ENCODE results near the gene RNF167.

The RNF167 gene

GRCh38 chr17:4938069-4938491 is 2.0 kb upstream of the RNF167 start:
- H3K4me1 ChIP-seq (ENCODE audit: control insufficient read depth in 5 of 5, insufficient read depth in 5 of 5, low read length in 5 of 5) = peaks cover 11 to 47% (median 39%) of the 10 kb centered on the region in 5 donors
- H3K36me3 ChIP-seq (ENCODE audit: control insufficient read depth in 5 of 5, insufficient read depth in 5 of 5, low read length in 5 of 5) = peaks cover 0 to 43% (median 39%) of the 10 kb centered on the region in 5 donors
- peak overlapping the region in 2 of 5 donors; percentile 89 to 91 for H3K9ac ChIP-seq (ENCODE audit: low read length in 5 of 5)
- no peaks in the 10 kb centered on the region for H3K27me3 ChIP-seq (ENCODE audit: control insufficient read depth in 5 of 5, insufficient read depth in 4 of 5, low read length in 5 of 5)
- H3K4me3 ChIP-seq (ENCODE audit: low read depth in 1 of 5, low read length in 5 of 5) = no peak overlapping the region
- no peak overlapping the region for H3K27ac ChIP-seq (ENCODE audit: low read depth, low read length)
- no peaks in the 10 kb centered on the region for H3K9me3 ChIP-seq (ENCODE audit: control insufficient read depth in 5 of 5, low read length in 5 of 5)

- H3K36me3 ChIP-seq (ENCODE audit: control insufficient read depth in 5 of 5, insufficient read depth in 5 of 5, low read length in 5 of 5) = peaks cover 0 to 50% (median 46%) of the 10 kb centered on the region in 5 donors
- peak overlapping the region; percentile 93 for H3K27ac ChIP-seq (ENCODE audit: low read depth, low read length)
- H3K4me1 ChIP-seq (ENCODE audit: control insufficient read depth in 5 of 5, insufficient read depth in 5 of 5, low read length in 5 of 5) = peaks cover 11 to 52% (median 38%) of the 10 kb centered on the region in 5 donors
- H3K4me3 ChIP-seq (ENCODE audit: low read depth in 1 of 5, low read length in 5 of 5) = peak overlapping the region; percentile 89 to 91 (median 90)
- H3K9ac ChIP-seq (ENCODE audit: low read length in 5 of 5) = peak overlapping the region; percentile 73 to 98 (median 89)
- no peaks in the 10 kb centered on the region for H3K9me3 ChIP-seq (ENCODE audit: control insufficient read depth in 5 of 5, low read length in 5 of 5)
- no peaks in the 10 kb centered on the region for H3K27me3 ChIP-seq (ENCODE audit: control insufficient read depth in 5 of 5, insufficient read depth in 4 of 5, low read length in 5 of 5)
Observed at GRCh38 chr17:4938688-4939545, 1.2 kb upstream of the RNF167 start.

GRCh38 chr17:4939546-4939795 is 597 bp upstream of the RNF167 start:
- Histone ChIP-seq H3K27me3 (ENCODE audit: control insufficient read depth in 5 of 5, insufficient read depth in 4 of 5, low read length in 5 of 5) (no peaks in the 10 kb centered on the region), H3K36me3 (ENCODE audit: control insufficient read depth in 5 of 5, insufficient read depth in 5 of 5, low read length in 5 of 5) (peaks cover 0 to 55% (median 51%) of the 10 kb centered on the region in 5 donors), H3K9me3 (ENCODE audit: control insufficient read depth in 5 of 5, low read length in 5 of 5) (no peaks in the 10 kb centered on the region), H3K4me3 (ENCODE audit: low read depth in 1 of 5, low read length in 5 of 5) (peak overlapping the region; percentile 89 to 91 (median 90)), H3K9ac (ENCODE audit: low read length in 5 of 5) (peak overlapping the region; percentile 73 to 98 (median 89)), H3K4me1 (ENCODE audit: control insufficient read depth in 5 of 5, insufficient read depth in 5 of 5, low read length in 5 of 5) (peaks cover 11 to 49% (median 36%) of the 10 kb centered on the region in 5 donors), H3K27ac (ENCODE audit: low read depth, low read length) (peak overlapping the region; percentile 93)

- peak overlapping the region; percentile 93 for H3K27ac ChIP-seq (ENCODE audit: low read depth, low read length)
- no peaks in the 10 kb centered on the region for H3K9me3 ChIP-seq (ENCODE audit: control insufficient read depth in 5 of 5, low read length in 5 of 5)
- H3K27me3 ChIP-seq (ENCODE audit: control insufficient read depth in 5 of 5, insufficient read depth in 4 of 5, low read length in 5 of 5) = no peaks in the 10 kb centered on the region
- peaks cover 11 to 59% (median 46%) of the 10 kb centered on the region in 5 donors for H3K4me1 ChIP-seq (ENCODE audit: control insufficient read depth in 5 of 5, insufficient read depth in 5 of 5, low read length in 5 of 5)
- peaks cover 0 to 64% (median 62%) of the 10 kb centered on the region in 5 donors for H3K36me3 ChIP-seq (ENCODE audit: control insufficient read depth in 5 of 5, insufficient read depth in 5 of 5, low read length in 5 of 5)
- H3K4me3 ChIP-seq (ENCODE audit: low read depth in 1 of 5, low read length in 5 of 5) = peak overlapping the region; percentile 89 to 90 (median 90)
- H3K9ac ChIP-seq (ENCODE audit: low read length in 5 of 5) = peak overlapping the region; percentile 81 to 98 (median 97)
Observed at GRCh38 chr17:4940555-4941318, 669 bp downstream of the RNF167 start.

GRCh38 chr17:4941319-4941610 is 1.2 kb downstream of the RNF167 start:
- peak overlapping the region; percentile 89 to 90 (median 90) for H3K4me3 ChIP-seq (ENCODE audit: low read depth in 1 of 5, low read length in 5 of 5)
- no peaks in the 10 kb centered on the region for H3K27me3 ChIP-seq (ENCODE audit: control insufficient read depth in 5 of 5, insufficient read depth in 4 of 5, low read length in 5 of 5)
- H3K27ac ChIP-seq (ENCODE audit: low read depth, low read length) = peak overlapping the region; percentile 93
- no peaks in the 10 kb centered on the region for H3K9me3 ChIP-seq (ENCODE audit: control insufficient read depth in 5 of 5, low read length in 5 of 5)
- peaks cover 0 to 64% (median 62%) of the 10 kb centered on the region in 5 donors for H3K36me3 ChIP-seq (ENCODE audit: control insufficient read depth in 5 of 5, insufficient read depth in 5 of 5, low read length in 5 of 5)
- H3K4me1 ChIP-seq (ENCODE audit: control insufficient read depth in 5 of 5, insufficient read depth in 5 of 5, low read length in 5 of 5) = peaks cover 14 to 64% (median 51%) of the 10 kb centered on the region in 5 donors
- H3K9ac ChIP-seq (ENCODE audit: low read length in 5 of 5) = peak overlapping the region in 4 of 5 donors; percentile 93 to 98 (median 97)

GRCh38 chr17:4942760-4943508 is 2.9 kb downstream of the RNF167 start:
- no peaks in the 10 kb centered on the region for H3K27me3 ChIP-seq (ENCODE audit: control insufficient read depth in 5 of 5, insufficient read depth in 4 of 5, low read length in 5 of 5)
- H3K4me1 ChIP-seq (ENCODE audit: control insufficient read depth in 5 of 5, insufficient read depth in 5 of 5, low read length in 5 of 5) = peaks cover 14 to 73% (median 60%) of the 10 kb centered on the region in 5 donors
- peak overlapping the region in 4 of 5 donors; percentile 26 to 52 (median 34) for H3K9ac ChIP-seq (ENCODE audit: low read length in 5 of 5)
- H3K9me3 ChIP-seq (ENCODE audit: control insufficient read depth in 5 of 5, low read length in 5 of 5) = no peaks in the 10 kb centered on the region
- H3K36me3 ChIP-seq (ENCODE audit: control insufficient read depth in 5 of 5, insufficient read depth in 5 of 5, low read length in 5 of 5) = peaks cover 0 to 55% (median 51%) of the 10 kb centered on the region in 5 donors
- H3K4me3 ChIP-seq (ENCODE audit: low read depth in 1 of 5, low read length in 5 of 5) = no peak overlapping the region
- peak overlapping the region; percentile 96 for H3K27ac ChIP-seq (ENCODE audit: low read depth, low read length)

- Histone ChIP-seq H3K36me3 (ENCODE audit: control insufficient read depth in 5 of 5, insufficient read depth in 5 of 5, low read length in 5 of 5) (peaks cover 0 to 49% (median 44%) of the 10 kb centered on the region in 5 donors), H3K9me3 (ENCODE audit: control insufficient read depth in 5 of 5, low read length in 5 of 5) (no peaks in the 10 kb centered on the region), H3K9ac (ENCODE audit: low read length in 5 of 5) (peak overlapping the region in 1 of 5 donors; percentile 52), H3K4me3 (ENCODE audit: low read depth in 1 of 5, low read length in 5 of 5) (no peak overlapping the region), H3K4me1 (ENCODE audit: control insufficient read depth in 5 of 5, insufficient read depth in 5 of 5, low read length in 5 of 5) (peaks cover 10 to 61% (median 50%) of the 10 kb centered on the region in 5 donors), H3K27ac (ENCODE audit: low read depth, low read length) (peak overlapping the region; percentile 96), H3K27me3 (ENCODE audit: control insufficient read depth in 5 of 5, insufficient read depth in 4 of 5, low read length in 5 of 5) (no peaks in the 10 kb centered on the region)
Observed at GRCh38 chr17:4944163-4944553, 4.1 kb downstream of the RNF167 start.

- peak overlapping the region in 1 of 5 donors; percentile 30 for H3K4me3 ChIP-seq (ENCODE audit: low read depth in 1 of 5, low read length in 5 of 5)
- peak overlapping the region; percentile 96 for H3K27ac ChIP-seq (ENCODE audit: low read depth, low read length)
- peaks cover 9 to 58% (median 45%) of the 10 kb centered on the region in 5 donors for H3K4me1 ChIP-seq (ENCODE audit: control insufficient read depth in 5 of 5, insufficient read depth in 5 of 5, low read length in 5 of 5)
- H3K9ac ChIP-seq (ENCODE audit: low read length in 5 of 5) = peak overlapping the region; percentile 31 to 81 (median 52)
- H3K27me3 ChIP-seq (ENCODE audit: control insufficient read depth in 5 of 5, insufficient read depth in 4 of 5, low read length in 5 of 5) = no peaks in the 10 kb centered on the region
- H3K36me3 ChIP-seq (ENCODE audit: control insufficient read depth in 5 of 5, insufficient read depth in 5 of 5, low read length in 5 of 5) = peaks cover 0 to 49% (median 44%) of the 10 kb centered on the region in 5 donors
- no peaks in the 10 kb centered on the region for H3K9me3 ChIP-seq (ENCODE audit: control insufficient read depth in 5 of 5, low read length in 5 of 5)
Observed at GRCh38 chr17:4944554-4945175, 4.6 kb downstream of the RNF167 start.

- no peaks in the 10 kb centered on the region for H3K27me3 ChIP-seq (ENCODE audit: control insufficient read depth in 5 of 5, insufficient read depth in 4 of 5, low read length in 5 of 5)
- H3K4me3 ChIP-seq (ENCODE audit: low read depth in 1 of 5, low read length in 5 of 5) = peak overlapping the region in 3 of 5 donors; percentile 30 to 95 (median 31)
- peak overlapping the region; percentile 96 for H3K27ac ChIP-seq (ENCODE audit: low read depth, low read length)
- peak overlapping the region; percentile 31 to 81 (median 52) for H3K9ac ChIP-seq (ENCODE audit: low read length in 5 of 5)
- H3K4me1 ChIP-seq (ENCODE audit: control insufficient read depth in 5 of 5, insufficient read depth in 5 of 5, low read length in 5 of 5) = peaks cover 4 to 61% (median 49%) of the 10 kb centered on the region in 5 donors
- peaks cover 0 to 49% (median 44%) of the 10 kb centered on the region in 5 donors for H3K36me3 ChIP-seq (ENCODE audit: control insufficient read depth in 5 of 5, insufficient read depth in 5 of 5, low read length in 5 of 5)
- H3K9me3 ChIP-seq (ENCODE audit: control insufficient read depth in 5 of 5, low read length in 5 of 5) = no peaks in the 10 kb centered on the region
Observed at GRCh38 chr17:4945176-4945943, 5.3 kb downstream of the RNF167 start.
